A204.1 (cell line): Measurements from ENCODE around the gene PUSL1.

ENCODE experiments used
- FAIRE-seq: peaks from 2 replicates; lab custom pipeline; 2012; peaks lifted over from hg19 to GRCh38; lab: Jason Lieb, UNC

Gene PUSL1

DNA sequence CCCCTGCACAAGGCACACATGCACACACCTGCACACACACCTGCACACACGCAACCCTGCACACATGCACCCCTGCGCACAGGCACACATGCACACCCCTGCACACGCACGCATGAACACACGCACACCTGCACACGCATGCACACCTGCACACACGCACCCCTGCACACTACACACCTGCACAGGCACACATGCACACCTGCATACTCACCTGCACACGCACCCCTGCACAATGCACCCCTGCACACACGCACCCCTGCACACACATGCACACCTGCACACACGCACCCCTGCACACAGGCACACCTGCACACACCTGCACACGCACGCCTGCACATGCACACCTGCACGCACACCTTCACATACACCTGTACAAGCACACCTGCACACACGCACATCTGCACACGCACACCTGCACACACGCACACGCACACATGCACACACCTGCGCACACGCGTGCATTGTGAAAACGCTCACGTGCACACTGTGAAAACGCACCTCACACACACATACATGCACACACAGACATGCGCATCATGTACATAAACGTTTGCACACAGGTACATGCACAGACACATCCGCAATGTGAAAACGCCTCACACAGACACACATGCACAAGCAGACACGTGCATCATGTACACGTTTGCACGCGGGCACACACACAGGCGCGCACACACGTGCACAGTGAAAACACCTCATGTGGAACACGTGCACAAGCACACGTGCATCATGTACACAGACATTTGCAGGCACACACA is 32.6 kb downstream of the PUSL1 start:
- no peak for FAIRE-seq

DNA sequence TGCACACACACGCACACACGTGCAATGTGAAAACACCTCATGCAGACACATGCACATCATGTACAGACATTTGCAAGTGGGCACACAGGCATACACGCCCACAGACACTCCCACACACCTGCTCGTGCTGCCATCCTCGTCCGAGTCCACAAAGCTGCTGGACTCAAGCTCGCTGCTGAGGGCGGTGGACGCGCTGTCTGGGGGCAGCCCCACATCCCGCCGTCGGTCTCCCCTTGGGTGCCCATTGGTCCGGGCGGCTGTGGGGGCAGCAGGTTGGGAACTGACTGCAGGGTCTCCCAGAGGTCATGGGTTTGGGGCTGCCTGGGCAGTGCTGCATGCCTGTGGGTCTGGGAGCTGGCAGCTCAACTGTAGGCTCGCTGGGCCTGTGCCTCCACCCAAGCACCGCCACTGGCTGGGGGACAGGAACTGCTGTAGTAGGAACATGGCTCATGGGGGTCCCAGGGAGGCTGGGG is 33.2 kb downstream of the PUSL1 start:
- FAIRE-seq = no peak

DNA sequence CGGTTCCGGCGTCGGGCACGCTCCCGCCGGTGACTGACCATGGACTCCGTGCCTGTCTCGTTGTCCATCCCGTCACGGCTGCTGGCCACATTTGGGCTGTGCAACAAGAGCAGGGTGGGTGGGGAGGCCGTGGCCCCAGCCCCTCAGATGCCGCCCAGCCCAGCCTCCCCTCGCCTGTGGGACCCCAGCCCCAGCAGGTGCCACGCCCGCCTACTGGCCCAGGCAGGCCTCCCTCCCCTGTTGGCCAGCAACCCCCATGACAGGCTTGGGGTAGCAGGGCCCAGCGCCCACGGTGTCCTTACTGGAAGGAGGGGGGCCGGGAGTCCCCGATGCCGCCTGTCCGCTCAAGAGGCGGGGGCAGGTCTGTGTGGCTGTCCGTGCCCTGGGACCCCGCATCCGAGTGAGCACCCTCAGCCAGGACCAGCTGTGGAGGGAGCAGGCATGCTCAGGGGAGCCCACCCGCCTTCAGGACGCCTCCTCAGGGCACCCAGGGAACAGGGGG is 33.7 kb downstream of the PUSL1 start:
- no peak for FAIRE-seq

DNA sequence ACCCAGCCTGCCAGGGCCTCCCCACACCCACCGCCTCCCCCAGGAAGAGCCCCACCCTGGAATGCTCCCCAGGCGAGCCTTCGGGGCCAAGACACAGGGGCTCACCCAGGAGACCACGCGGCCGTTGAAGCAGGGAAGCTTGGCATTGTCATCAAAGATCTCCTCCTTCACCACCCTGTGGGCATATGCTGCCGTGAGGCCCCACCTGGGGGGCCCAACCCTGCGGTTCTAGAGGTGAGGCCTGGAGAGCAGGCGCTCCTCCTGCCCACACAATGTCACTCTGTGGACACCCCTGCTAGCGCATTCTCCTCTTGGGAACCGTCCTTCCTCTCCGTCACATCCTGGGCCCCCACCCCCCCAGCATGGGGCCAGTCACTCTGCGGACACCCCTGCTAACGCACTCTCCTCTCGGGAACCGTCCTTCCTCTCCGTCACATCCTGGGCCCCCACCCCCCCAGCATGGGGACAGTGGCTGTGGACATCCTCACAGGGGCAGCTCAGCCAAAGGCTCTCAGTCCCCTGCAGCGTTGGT is 34.3 kb downstream of the PUSL1 start:
- FAIRE-seq = no peak

DNA sequence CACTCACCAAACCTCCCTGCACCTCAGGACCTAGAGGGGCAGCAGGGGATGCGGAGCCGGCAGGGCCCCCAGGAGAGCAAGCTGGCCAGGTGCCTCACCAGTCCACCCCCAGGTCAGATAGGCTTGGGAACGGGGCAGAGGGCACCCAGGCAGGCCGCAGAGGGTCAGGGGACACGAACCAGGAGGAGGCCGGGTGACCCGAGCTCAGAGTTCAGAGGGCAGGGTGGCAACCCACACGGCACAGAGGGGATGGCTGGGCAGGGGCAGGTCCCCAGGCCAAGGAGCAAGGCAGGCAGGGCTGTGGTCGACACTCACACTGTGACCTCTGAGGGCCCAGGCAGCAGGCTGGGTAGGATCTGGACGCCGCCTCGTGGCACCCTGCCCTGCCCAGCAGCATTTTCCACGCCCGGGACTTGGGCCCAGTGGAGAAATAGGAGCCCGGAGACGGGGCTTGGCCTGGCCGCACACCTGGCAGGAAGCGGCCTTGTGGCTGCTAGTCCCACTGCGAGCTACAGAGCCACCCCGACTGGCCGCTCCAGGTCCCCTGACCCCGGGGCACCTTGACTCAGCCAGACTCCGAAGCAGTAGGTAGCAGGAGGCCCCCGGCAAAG is 35.5 kb downstream of the PUSL1 start:
- no peak for FAIRE-seq

DNA sequence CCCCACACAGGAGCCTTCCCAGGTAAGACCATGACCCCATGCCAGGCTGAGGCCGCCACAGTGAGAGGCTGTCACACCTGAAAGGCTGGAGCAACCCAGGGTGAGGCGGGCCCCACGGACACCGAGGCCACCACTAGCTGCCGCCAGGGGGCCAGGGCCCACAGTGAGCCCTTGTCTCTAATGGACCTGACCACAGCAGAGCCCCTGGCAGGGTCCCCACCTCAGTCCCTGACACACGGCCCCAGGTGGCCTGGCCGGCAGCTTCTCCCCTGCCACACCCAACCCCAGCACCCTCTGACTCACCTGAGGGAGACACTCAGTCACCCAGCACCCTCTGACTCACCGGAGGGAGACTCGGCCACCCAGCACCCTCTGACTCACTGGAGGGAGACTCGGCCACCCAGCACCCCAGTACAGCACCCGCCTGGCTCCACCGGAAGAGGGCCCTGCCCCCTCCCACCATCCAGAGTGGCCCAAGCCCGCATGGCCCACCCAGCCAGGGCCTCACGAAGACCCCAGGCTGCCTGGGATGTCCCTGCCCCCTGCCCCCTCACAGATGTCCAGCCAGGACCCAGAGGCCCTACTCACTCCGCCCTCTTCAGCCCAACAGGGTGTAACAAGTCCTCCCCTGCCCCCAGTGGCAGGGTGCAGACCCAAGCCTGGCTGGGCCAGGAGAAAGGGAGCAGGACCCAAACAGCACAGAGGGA is 36.4 kb downstream of the PUSL1 start:
- FAIRE-seq = no peak

DNA sequence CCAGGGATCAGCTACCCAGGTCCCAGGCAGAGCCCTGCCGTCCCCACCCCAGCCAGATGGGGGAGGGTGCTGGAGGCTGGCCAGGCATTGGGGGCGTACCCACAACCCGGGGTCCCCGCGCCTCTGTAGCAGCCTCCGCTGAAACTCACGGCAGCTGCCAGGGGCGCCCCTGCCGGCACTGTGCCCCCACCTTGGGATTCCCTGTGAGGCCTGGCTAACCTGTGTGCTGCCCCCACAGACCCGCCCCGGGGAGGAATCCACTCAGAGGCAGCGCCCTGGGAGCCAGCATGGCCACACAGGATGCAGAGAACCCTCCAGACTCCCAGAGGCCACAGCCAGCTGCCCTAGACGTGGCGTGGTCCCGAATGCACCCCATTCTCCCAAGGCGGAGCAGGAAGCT is 37.0 kb downstream of the PUSL1 start:
- FAIRE-seq = no peak

DNA sequence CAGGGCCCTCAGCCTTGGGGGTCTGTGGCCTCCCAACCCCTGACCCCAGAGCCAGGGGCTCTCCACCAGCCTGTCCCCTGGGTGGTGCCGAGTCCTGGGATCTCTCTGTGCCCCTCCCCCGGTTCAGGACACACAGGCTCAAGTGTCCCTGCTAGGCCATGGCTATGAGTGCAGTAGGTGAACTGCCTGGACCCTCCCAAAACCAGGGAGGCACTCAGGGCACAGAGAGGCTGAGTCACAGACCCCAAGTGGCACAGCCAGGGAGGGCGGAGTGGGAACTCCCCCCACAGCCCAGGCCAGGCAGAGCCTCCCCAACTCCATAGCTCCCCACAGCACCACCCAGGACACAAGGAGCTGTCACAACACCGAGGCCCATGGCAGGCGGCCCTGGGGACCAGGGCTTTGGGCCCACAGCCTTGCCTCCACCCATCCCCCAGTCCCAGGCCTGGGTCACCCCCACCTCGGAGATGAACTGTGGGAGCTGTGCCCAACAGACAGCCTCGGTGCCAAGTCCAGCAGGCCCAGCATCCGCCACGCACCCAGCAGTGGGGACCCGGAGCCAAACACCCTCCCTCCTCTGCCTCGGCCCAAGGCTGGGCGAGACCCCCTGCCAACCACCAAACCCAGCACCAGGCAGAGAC is 37.6 kb downstream of the PUSL1 start:
- no peak for FAIRE-seq

DNA sequence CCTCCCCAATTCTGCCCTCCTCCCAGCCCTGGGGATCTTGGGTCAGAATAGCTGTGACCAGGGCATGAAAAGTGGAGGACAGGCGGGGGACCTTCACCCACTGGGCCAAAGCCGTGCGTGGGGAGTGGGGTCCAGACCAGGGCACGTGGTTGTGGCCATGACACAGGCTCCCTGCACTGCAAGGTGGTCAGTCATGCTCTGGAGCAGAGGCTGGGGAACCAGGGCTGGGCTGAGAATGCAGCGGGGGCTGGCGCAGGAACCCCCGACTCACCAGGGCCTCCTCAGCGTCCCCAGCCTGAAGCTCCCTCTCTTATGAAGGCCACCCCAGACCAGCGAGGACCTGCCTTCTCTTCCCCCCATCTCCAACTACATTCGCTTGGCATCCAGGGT is 38.1 kb downstream of the PUSL1 start:
- FAIRE-seq = no peak

DNA sequence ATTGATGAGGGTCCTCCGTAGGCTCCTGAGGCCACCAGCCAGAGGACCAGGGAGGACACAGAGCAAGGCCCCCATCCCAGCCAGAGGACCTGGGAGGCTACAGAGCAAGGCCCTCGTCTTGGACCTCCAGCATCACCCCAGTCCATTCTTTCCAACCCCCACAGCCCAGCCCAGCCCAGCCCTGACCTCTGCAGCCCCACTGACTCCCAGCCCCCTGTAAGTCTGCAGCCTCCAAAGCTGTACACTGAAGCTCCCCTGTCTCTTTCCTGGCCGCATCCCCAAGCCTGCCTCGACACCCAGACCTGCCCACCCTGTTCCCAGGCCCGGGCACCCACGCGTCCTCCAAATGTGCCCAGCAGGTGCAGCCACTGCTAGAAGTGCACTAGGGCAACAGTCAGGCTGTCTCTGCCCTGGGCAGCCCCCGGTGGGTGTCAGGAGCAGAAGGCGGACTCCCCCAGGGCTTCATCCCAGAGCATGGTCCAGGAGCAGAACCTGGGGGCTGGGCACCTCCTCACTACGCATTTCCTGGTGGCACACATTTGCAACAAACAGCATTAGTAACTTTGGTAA is 38.7 kb downstream of the PUSL1 start:
- no peak for FAIRE-seq

DNA sequence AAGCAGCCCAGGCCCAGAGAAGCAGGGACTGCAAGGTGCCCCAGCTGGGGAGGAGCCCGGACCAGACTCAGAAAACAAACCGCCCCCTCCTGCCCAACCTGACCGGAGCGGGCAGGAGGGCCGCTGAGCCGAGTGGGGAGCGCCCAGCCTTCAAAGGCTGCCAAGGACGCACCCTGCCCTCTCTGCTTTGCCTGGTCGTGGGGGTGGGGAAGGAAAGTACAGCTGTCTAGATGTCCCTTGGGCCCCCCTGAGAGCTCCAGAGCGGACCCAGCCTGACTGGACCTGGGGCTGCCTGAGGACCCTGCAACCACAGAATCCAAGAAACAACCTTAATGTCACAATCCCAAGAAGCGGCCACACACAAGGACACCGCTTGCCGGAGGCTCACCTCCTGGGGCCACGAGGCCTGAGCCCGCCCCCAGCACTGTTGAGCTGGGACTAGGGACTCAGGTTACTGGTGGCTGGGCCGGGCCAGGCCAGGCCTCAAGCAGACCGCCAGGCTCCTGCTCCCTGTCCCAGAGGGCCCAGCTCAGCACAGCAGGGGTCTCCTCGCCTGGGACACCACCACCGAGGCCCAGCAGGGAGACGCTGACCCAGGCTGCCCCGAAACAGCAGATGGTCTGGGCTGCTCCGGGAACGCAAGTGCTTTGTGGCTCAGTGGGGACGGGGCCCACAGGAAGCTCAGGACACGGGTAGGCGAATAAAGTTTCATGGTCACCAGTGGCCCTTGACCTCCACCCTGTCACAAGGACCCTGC is 39.4 kb downstream of the PUSL1 start:
- no peak for FAIRE-seq

DNA sequence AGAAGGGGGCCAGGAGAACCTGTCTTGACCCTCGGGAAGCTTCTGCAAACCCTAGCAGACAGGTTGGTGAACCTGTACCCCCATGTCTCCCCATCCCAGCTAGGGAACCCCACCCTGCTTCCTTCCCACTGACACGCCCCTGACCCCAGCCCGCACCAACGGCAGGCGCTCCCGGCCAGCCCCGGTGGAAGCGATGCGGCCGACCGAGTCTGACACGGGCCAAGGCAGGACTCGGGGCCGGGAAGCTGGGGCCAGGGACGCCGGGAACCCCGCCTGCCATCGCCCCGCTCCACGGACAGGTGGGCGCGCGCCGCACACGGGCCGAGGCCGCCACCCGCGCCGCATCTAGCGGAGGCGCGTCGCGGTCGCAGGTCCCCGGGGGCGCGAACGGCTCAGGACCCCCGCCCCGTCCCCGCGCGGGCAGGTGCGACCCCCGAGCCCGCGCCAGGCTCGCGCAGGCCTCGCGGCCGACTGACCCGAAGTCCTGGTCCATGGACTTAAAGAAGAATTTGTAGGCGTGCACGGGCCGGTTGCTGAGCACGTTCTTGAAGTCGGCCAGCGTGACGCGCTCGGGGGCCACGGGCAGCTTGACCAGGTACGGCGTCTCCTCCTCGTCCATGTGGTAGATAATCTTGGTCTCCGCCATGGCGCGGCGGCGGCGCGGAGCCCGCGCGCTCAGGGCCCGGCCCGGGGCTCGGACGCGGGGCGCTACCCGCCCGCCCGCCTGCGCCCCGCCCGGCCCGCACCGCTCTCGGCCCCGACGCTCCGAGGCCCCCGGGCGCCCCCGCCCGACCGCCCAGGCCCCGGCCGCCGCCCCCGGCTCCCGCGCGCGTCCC is 40.2 kb downstream of the PUSL1 start:
- FAIRE-seq = no peak

DNA sequence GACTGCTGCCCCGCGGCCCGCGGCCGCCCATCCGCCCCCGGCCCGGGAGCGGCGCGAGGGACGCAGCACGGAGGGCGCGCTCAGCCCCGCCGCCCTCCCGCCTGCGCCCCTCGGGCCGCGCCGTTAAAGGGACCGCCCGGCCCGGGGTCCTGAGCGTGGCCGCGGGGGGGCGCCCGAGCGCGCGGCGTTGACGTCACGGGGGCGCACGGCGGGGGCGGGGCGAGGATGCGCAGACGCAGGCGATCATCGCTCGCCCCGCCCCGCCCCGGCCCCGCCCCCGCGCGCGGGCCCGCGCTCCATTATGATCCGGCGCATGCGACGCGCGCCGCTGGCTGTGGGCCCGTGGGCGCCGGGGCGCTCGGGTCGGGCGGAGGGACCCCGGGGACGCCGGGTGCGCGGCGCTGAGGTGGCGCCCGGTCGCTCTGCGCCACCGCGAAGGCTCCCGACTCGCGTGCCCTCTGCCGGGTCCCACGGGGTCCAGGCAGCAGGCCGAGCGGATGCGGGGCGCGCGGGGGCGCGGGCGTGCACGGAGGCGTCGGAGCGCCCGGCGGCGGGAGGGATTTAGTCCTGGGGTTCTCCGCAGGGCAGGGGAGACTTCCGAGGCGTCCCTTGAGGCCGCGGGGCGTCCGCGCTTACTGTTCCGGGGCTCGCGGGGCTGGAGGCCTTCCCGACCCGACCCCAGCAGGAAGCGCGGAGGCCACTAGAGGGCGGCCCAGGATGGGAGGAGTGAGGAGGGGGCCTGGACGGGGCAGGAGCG is 41.0 kb downstream of the PUSL1 start, which contains the start of gene DVL1:
Gene DVL1, minus strand, starts transcription at position 163 of the 757 bp plus-strand sequence. CDS start 353 bp downstream, outside the sequence.
- no peak for FAIRE-seq

DNA sequence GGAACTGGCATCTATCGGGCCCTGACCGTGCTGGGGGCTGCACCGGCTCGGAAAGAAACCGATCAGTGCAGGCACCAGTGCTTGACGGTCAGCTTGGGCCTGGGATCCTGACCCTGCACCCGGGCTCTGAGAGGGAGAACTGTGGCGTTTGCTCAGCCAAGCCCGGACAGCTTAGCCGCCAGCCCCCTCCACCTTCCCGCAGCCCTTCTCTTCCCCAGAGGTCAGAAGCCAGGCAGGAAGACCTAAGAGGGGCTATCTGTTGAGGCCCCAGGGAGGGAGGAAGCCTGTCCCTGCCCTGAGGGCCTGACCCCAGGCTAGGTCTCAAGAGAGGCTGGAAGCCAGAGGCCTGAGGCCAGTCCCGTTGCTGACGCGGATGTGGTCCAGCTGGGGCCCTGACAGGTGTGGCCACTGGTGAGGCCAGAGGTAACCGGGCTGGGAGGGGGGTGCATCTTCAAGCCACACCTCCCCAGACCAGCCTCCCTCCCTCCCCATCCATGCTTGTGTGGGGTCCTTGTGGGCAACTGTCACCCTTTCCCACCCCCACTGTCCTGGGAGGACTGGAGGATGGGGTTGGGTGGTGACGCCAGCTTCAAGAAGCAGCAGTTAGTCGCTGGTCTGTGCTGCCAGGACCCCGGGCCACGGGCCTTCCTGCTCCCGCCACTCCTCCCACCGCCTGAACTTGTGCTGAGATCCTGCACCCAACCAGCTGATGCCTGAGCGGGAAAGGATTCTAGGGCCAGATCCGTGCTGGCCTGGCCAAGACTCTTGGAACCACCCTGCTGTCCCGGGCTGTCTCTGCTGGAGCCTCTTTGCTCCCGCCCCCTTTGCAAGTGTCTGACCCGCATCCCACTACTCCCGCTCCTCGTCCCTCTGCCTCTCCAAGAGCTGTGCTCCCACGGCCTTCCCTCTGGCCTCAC is 43.4 kb downstream of the PUSL1 start:
- FAIRE-seq = no peak

DNA sequence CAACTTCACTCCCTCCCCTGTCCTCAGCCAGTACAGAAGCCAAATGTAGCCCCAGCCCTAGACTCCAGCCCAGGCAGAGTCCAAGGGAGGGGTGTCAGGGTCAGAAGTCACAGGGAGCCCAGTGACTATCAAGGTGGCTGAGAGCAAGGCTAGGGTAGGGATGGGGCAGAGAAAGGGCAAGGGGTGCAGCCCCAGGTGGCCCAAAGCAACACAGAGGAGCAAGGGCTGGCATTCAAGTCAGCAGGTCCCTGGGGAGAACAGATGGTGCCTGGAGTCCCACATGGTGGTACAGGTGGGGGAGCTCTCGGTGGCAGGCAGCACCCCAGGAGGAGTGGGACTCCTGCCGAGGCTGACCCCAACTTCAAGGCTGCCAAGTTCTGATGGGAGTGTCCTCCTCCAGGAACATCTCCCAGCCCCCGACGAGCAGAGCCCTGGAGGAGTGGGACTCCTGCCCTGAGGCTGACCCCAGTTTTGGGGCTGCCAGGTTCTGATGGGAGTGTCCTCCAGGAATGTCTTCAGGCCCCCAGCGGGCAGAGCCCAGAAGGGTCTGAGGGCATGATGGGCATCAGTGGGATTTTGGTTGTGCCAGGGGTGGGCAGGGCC is 44.5 kb downstream of the PUSL1 start:
- FAIRE-seq = no peak

DNA sequence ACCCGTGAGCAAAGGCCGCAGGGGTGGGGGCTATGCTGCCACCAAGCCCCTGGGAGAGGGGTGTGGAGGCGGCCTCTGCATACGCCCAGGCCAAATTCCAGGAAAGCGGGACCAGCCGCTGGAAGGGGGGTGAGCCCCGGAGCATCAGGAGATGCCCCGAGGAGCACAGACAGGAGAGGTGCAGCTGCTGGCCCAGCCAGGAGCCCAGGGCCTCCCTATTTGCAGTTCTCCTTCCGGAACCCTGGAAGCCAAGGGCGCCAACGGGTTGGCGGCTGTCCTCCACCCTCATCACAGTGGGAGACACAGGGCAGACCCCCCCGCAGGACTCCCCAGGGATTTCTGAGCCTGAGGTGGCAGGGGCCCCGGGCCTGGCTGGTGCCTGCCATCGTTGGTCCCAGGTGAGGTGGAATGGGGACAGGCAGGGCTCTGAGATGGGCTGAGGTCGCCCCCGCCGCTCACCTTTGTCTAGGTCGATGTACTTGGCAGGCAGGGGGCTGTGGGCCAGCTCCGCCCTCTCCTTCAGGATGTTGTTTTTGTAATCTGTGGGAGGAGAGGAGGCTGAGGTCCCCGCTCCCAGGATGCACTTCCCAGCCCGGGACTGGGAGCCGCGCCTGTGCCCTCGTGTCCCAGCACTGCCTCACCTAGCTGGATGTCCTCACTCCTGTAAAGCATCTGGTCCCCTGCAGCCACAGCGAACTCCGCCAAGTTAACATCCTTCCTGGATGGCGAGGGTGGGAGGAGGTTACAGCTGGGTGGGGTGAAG is 45.2 kb downstream of the PUSL1 start:
- FAIRE-seq = no peak
